Endothelial cell of umbilical vein (primary cell): ENCODE results near the gene PCDH9. TPM values are rescaled to one million over a fixed set of nuclear protein-coding genes. Genes with fewer than 3 reads are reported as not detected.

Experiments used
- BruUV-seq: library from RNA; stranded (reverse); fragments of 400-500 nt; replicated peaks from 2 replicates; lab custom pipeline; 2021; lab: Mats Ljungman, UMichigan
- CTCF ChIA-PET: fragments of 300-600, 350-600 bp; sonication (Branson Sonifier 250); formaldehyde crosslinking; loops from one replicate; lab custom pipeline; 2021; ENCODE audit warnings: antibody characterized with exemption, inconsistent platforms; lab: Charles Lee
- POLR2A ChIA-PET: fragments of 300-600, 350-600 bp; sonication (Branson Sonifier 250); formaldehyde crosslinking; loops from one replicate; lab custom pipeline; 2021; ENCODE audit warnings: antibody characterized with exemption, inconsistent platforms; lab: Charles Lee
- DNase-seq: peaks from one replicate; pipeline ENCODE4 v3.0.0-alpha.2; 2011; ENCODE audit warnings: low read depth, low spot score
- FAIRE-seq: peaks from 2 replicates; lab custom pipeline; 2011; peaks lifted over from hg19 to GRCh38; lab: Jason Lieb, UNC
- H2AFZ ChIP-seq: 2 replicates; pipeline ENCODE4 v1.6.0; 2012; ENCODE audit warnings: low read depth, low read length, control low read depth, inconsistent platforms
- H3K27ac ChIP-seq: 2 replicates; pipeline ENCODE4 v1.5.1; 2011; ENCODE audit warnings: low read depth, mild to moderate bottlenecking, control low read depth, low read length, moderate library complexity; ENCODE audit not compliant: insufficient read depth
- H3K27me3 ChIP-seq, 2 experiments: 2 replicates each; pipeline versions ENCODE4 v1.6.0 to v1.6.1; 2011; ENCODE audit warnings: low read length in 2 of 2, mixed read lengths in 1 of 2; ENCODE audit not compliant: control insufficient read depth in 2 of 2, insufficient read depth in 2 of 2
- H3K36me3 ChIP-seq, 2 experiments: 2 replicates in 1 of 2; 3 replicates in 1 of 2; pipeline ENCODE4 v1.5.1; 2011; ENCODE audit warnings: low read length in 2 of 2, mild to moderate bottlenecking in 1 of 2, moderate library complexity in 1 of 2; ENCODE audit not compliant: control insufficient read depth in 2 of 2, insufficient read depth in 2 of 2; ENCODE audit errors: extremely low read depth in 1 of 2
- H3K4me1 ChIP-seq: 3 replicates; pipeline ENCODE4 v1.5.1; 2011; ENCODE audit warnings: mild to moderate bottlenecking, low read length; ENCODE audit not compliant: control insufficient read depth, insufficient read depth; ENCODE audit errors: extremely low read depth
- H3K4me2 ChIP-seq: 2 replicates; pipeline ENCODE4 v1.6.1; 2011; ENCODE audit warnings: low read length, control low read depth, mixed read lengths; ENCODE audit not compliant: insufficient read depth
- H3K4me3 ChIP-seq, 3 experiments: fragments of 200-600 bp in 1 of 3; sonication (generic), shearing (Covaris generic) in 1 of 3; replicated peaks in 1 of 3; 2 replicates each; pipeline ENCODE4 v1.5.1; 2011 to 2016; ENCODE audit warnings: control low read depth in 3 of 3, low read length in 3 of 3, mild to moderate bottlenecking in 2 of 3, inconsistent platforms in 1 of 3, low read depth in 1 of 3, moderate library complexity in 1 of 3; ENCODE audit not compliant: insufficient read depth in 1 of 3
- H3K79me2 ChIP-seq: 2 replicates; pipeline ENCODE4 v1.6.0; 2012; ENCODE audit warnings: low read length, inconsistent platforms; ENCODE audit not compliant: control insufficient read depth, insufficient read depth
- H3K9ac ChIP-seq: replicated peaks from 2 replicates; pipeline ENCODE3; 2011; ENCODE audit warnings: low read length, control low read depth; ENCODE audit not compliant: insufficient read depth; ENCODE audit errors: extremely low read depth
- H3K9me1 ChIP-seq: replicated peaks from 3 replicates; pipeline ENCODE4 v1.6.0; 2011; ENCODE audit warnings: mild to moderate bottlenecking, low read length; ENCODE audit not compliant: control insufficient read depth, insufficient read depth; ENCODE audit errors: extremely low read depth
- H3K9me3 ChIP-seq: replicated peaks from 2 replicates; pipeline ENCODE4 v1.5.1; 2012; ENCODE audit warnings: low read length, inconsistent platforms; ENCODE audit not compliant: control insufficient read depth, insufficient read depth
- H4K20me1 ChIP-seq: replicated peaks from 2 replicates; pipeline ENCODE3; 2011; ENCODE audit warnings: mild to moderate bottlenecking, low read length; ENCODE audit not compliant: control insufficient read depth, insufficient read depth; ENCODE audit errors: extremely low read depth
- CTCF ChIP-seq, 2 donors: IDR thresholded peaks; 1 replicate in 1 of 2; 2 replicates in 1 of 2; pipeline ENCODE4 v1.5.1; 2011; ENCODE audit warnings: low read length in 2 of 2, mild to moderate bottlenecking in 2 of 2, moderate library complexity in 2 of 2, control low read depth in 1 of 2, inconsistent platforms in 1 of 2, low read depth in 1 of 2; ENCODE audit not compliant: insufficient read depth in 1 of 2; ENCODE audit errors: extremely low read depth in 1 of 2
- EZH2 ChIP-seq: IDR thresholded peaks from 2 replicates; pipeline ENCODE4 v1.6.1; 2012; ENCODE audit warnings: borderline replicate concordance, low read depth, mild to moderate bottlenecking, moderate library complexity, low read length, inconsistent platforms; ENCODE audit not compliant: severe bottlenecking
- FOS ChIP-seq: IDR thresholded peaks from 2 replicates; pipeline ENCODE4 v1.6.1; 2011; ENCODE audit warnings: mild to moderate bottlenecking, low read length, moderate library complexity, borderline replicate concordance; ENCODE audit not compliant: insufficient read depth
- GATA2 ChIP-seq: IDR thresholded peaks from 2 replicates; pipeline ENCODE4 v1.7.0; 2011; ENCODE audit warnings: low read depth, mild to moderate bottlenecking, moderate library complexity, mixed read lengths, low read length; ENCODE audit not compliant: insufficient read length, insufficient read depth
- JUN ChIP-seq: IDR thresholded peaks from 2 replicates; pipeline ENCODE4 v1.6.1; 2011; ENCODE audit warnings: borderline replicate concordance, low read depth; ENCODE audit not compliant: insufficient read length, insufficient read depth
- MAX ChIP-seq: IDR thresholded peaks from 2 replicates; pipeline ENCODE4 v1.6.1; 2011; ENCODE audit not compliant: insufficient read depth, insufficient read length
- MYC ChIP-seq: IDR thresholded peaks from one replicate; pipeline ENCODE4 v1.6.1; 2011; ENCODE audit warnings: mild to moderate bottlenecking, low read depth, low read length
- POLR2A ChIP-seq: IDR thresholded peaks from 2 replicates; pipeline ENCODE4 v1.6.1; 2012; ENCODE audit warnings: low read depth, mild to moderate bottlenecking, control low read depth, low read length
- POLR2AphosphoS5 ChIP-seq: IDR thresholded peaks from 2 replicates; pipeline ENCODE4 v1.6.1; 2012; ENCODE audit warnings: low read depth, mild to moderate bottlenecking, control low read depth, low read length, moderate library complexity; ENCODE audit not compliant: insufficient read depth
- dilution Hi-C: fragments of 300-500 bp; cut with MboI; formaldehyde crosslinking; loops from one replicate; pipeline ENCODE4 v1.15.0; 2019; ENCODE audit warnings: low sequenced_read_pairs; ENCODE audit not compliant: extremely low pct_ligation_motif_present
- intact Hi-C: fragments of 100-400 bp; cut with micrococcal nuclease; formaldehyde crosslinking; loops from one replicate; pipeline ENCODE4 v1.10.0; 2022
- polyA plus RNA-seq, 4 experiments: library from polyadenylated mRNA; depleted of rRNA in 3 of 4; stranded (reverse) in 3 of 4; unstranded in 1 of 4; fragments of >200 nt; gene quantifications; 2 replicates each; pipeline versions ENCODE4 v1.2.1 to v1.2.3, GENCODE V29; 2011 to 2012; ENCODE audit warnings: missing spikeins in 1 of 4
- total RNA-seq: library from RNA; stranded (reverse); gene quantifications from 2 replicates; pipeline ENCODE4 v1.2.3, GENCODE V29; 2021

PCDH9 gene
- total and polyA plus RNA-seq, 2 donors (not counting 3 experiments of a cell fraction or from before 2014, with no cell fraction given), result 1.1 to 5.2 TPM

GRCh38 chr13:67123165-67123564 is 107.0 kb downstream of the PCDH9 start:
- H3K9ac ChIP-seq, result no peak overlapping the region
- no peak for TF ChIP-seq MYC
- no peak for TF ChIP-seq EZH2
- TF ChIP-seq MAX, result no peak
- no peak for TF ChIP-seq POLR2A
- TF ChIP-seq FOS, result no peak
- no peak for TF ChIP-seq JUN
- no TSS peak for BruUV-seq

GRCh38 chr13:67122251-67122650 is 107.9 kb downstream of the PCDH9 start:
- no TSS peak for BruUV-seq
- Histone ChIP-seq H3K4me2 (no peak overlapping the region), H3K9me1 (no peaks in the 10 kb centered on the region), H3K79me2 (no peaks in the 10 kb centered on the region), H3K9me3 (no peaks in the 10 kb centered on the region), H3K27me3 (no peaks in the 10 kb centered on the region), H3K36me3 (no peaks in the 10 kb centered on the region), H3K4me1 (peaks cover 3% of the 10 kb centered on the region), H2AFZ (no peak overlapping the region), H3K27ac (no peak overlapping the region), H3K4me3 (no peak overlapping the region), H4K20me1 (no peaks in the 10 kb centered on the region), H3K9ac (no peak overlapping the region)
- no peak for FAIRE-seq
- DNase-seq, result no peak
- intact Hi-C loops (no loop called here), dilution Hi-C loops (no loop called here)
- CTCF ChIA-PET, result interaction anchor here (1.5 kb wide), 1 partner anchor 13 kb away, joined by 4 read pairs; no protein-coding TSS in a partner anchor
- no peak for TF ChIP-seq POLR2A
- no peak for TF ChIP-seq GATA2
- TF ChIP-seq MAX, result no peak
- TF ChIP-seq JUN, result no peak
- TF ChIP-seq POLR2AphosphoS5, result no peak
- no peak for TF ChIP-seq MYC
- no peak for TF ChIP-seq EZH2
- no peak for TF ChIP-seq FOS
- TF ChIP-seq CTCF (IDR thresholded peaks at IDR 0.05; ENCODE audit: extremely low read depth in 1 of 2, insufficient read depth in 1 of 2, low read depth in 1 of 2, low read length in 2 of 2), result no peak
- POLR2A ChIA-PET, result no interaction called here

More at GRCh38 chr13:67123165-67123564, 107.0 kb downstream of the PCDH9 start:
- H4K20me1 ChIP-seq, result no peaks in the 10 kb centered on the region
- FAIRE-seq, result peak; percentile 37
- CTCF ChIA-PET, result interaction anchor here (1.5 kb wide), 1 partner anchor 14 kb away, joined by 4 read pairs; no protein-coding TSS in a partner anchor
- dilution Hi-C loops, result no loop called here
- no peak overlapping the region for H3K4me3 ChIP-seq
- H3K36me3 ChIP-seq, result no peaks in the 10 kb centered on the region
- intact Hi-C loops, result no loop called here
- peak overlapping the region; percentile 11 for H2AFZ ChIP-seq
- H3K4me2 ChIP-seq, result no peak overlapping the region
- peaks cover 3% of the 10 kb centered on the region for H3K4me1 ChIP-seq
- no peak overlapping the region for H3K27ac ChIP-seq
- H3K9me1 ChIP-seq, result no peaks in the 10 kb centered on the region
- H3K79me2 ChIP-seq, result no peaks in the 10 kb centered on the region
- H3K9me3 ChIP-seq, result no peaks in the 10 kb centered on the region
- POLR2A ChIA-PET, result no interaction called here
- peak; percentile 49 for DNase-seq
- no peaks in the 10 kb centered on the region for H3K27me3 ChIP-seq
